ENCODE measurements around the gene FAM169A. TPM values are rescaled to one million over a fixed set of nuclear protein-coding genes. Genes with fewer than 3 reads are reported as not detected.
"Not testable (repeated sequence)": the region's sequence is repeated elsewhere in the genome, so short reads cannot be mapped to it uniquely, and the experiment has no call there.

FAM169A gene, protein sequence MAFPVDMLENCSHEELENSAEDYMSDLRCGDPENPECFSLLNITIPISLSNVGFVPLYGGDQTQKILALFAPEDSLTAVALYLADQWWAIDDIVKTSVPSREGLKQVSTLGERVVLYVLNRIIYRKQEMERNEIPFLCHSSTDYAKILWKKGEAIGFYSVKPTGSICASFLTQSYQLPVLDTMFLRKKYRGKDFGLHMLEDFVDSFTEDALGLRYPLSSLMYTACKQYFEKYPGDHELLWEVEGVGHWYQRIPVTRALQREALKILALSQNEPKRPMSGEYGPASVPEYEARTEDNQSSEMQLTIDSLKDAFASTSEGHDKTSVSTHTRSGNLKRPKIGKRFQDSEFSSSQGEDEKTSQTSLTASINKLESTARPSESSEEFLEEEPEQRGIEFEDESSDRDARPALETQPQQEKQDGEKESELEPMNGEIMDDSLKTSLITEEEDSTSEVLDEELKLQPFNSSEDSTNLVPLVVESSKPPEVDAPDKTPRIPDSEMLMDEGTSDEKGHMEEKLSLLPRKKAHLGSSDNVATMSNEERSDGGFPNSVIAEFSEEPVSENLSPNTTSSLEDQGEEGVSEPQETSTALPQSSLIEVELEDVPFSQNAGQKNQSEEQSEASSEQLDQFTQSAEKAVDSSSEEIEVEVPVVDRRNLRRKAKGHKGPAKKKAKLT
- total RNA-seq, result 10 to 100 TPM in 1 of 4 donors, 1 to 10 TPM in 1, under 1 TPM in 2; under 0.01 to 26.5 (median 3.5) TPM

DNA sequence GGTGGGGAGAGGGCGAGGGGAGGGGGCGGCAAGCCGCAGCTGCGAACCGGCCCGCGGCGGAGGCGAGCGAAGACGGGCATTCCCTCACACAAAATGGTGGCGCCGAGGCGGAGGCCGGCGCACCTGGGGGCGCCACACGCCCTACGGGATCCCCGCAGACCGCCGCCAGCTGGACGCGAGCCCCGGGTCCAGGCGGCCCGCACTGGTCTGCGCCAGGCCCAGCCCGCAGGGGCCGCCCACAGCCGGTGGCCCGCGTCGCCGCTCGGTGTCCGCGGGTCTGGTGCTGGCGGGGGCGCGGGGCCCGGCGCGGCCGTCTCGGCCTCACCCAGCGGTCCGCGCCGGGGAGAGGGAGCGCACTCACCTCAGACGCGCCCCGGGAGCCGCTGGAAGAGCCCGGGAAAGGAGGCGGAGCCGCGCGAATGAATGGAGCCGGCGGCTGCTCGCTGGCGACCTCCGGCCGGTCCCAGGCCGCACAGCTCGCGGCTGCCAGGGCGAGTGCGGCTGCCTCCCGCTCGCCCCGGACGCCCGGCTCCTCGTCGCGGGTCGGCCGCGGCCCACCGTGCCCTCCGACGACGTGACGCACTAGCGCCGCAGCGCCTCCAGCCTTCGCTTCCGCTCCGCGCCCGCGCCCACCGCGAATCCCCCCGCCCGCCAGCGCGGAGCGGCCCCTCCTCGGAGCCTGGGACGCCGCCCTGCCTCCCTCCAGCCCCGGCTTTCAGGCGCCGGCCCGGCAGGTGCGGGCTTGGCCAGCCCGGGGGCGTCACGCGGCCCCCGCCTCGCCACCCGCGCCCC, at the start of gene FAM169A:
Gene FAM169A, minus strand, starts transcription at position 584 of the 792 bp plus-strand sequence. CDS start 24,711 bp downstream, outside the sequence.
- intact Hi-C loops (cut with DNase I; ENCODE audit: low total_unique reads), result no loop called here
- H3K27ac ChIP-seq, result no peak within 1 kb of the TSS
- DNase-seq, result no peak

DNA sequence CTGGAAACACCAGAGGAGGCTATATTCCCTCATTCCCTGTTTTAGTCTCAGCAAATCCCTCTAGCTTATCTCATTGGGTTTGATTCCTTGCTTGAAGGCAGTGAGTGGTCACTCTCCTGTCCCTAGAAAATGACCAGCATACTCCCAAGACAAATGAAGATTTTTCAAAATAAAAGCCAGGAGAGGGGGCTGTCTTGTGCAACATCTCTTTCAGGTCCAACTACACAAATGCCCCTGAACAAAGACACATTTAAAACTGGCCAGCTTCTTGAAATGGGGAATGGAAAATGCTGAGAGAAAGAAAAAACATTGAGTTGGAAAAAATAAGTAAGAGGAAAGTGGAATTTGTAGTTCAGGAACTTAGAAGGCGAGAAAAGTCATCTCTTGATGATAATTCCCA, 49.3 kb upstream of the FAM169A start:
- H3K36me3 ChIP-seq, result no peaks in the 10 kb centered on the region
- H3K27me3 ChIP-seq, result no peaks in the 10 kb centered on the region
- H3K4me1 ChIP-seq, result no peaks in the 10 kb centered on the region
- no peak for DNase-seq
- H3K4me3 ChIP-seq, result no peak overlapping the region
- H3K27ac ChIP-seq, result no peak overlapping the region
- intact Hi-C loops (cut with DNase I; ENCODE audit: low total_unique reads), result no loop called here
- H3K9me3 ChIP-seq, result no peaks in the 10 kb centered on the region
- TF ChIP-seq, protein P1, sequence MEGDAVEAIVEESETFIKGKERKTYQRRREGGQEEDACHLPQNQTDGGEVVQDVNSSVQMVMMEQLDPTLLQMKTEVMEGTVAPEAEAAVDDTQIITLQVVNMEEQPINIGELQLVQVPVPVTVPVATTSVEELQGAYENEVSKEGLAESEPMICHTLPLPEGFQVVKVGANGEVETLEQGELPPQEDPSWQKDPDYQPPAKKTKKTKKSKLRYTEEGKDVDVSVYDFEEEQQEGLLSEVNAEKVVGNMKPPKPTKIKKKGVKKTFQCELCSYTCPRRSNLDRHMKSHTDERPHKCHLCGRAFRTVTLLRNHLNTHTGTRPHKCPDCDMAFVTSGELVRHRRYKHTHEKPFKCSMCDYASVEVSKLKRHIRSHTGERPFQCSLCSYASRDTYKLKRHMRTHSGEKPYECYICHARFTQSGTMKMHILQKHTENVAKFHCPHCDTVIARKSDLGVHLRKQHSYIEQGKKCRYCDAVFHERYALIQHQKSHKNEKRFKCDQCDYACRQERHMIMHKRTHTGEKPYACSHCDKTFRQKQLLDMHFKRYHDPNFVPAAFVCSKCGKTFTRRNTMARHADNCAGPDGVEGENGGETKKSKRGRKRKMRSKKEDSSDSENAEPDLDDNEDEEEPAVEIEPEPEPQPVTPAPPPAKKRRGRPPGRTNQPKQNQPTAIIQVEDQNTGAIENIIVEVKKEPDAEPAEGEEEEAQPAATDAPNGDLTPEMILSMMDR (IDR thresholded peaks at IDR 0.05), result no peak
- TF ChIP-seq POLR2A (IDR thresholded peaks at IDR 0.05), result no peak

More for the DNA sequence above, at the start of gene FAM169A:
- TF ChIP-seq, protein P1 (IDR thresholded peaks at IDR 0.05), result no peak
- peak in 1 of 2 donors; percentile 14 for TF ChIP-seq POLR2A (IDR thresholded peaks at IDR 0.05)
- H3K36me3 ChIP-seq, result no peaks in the 10 kb centered on the region
- H3K4me3 ChIP-seq, result peak within 1 kb of the TSS; percentile 1 to 52
- peaks cover 0 to 4% of the 10 kb centered on the region in 2 donors for H3K4me1 ChIP-seq
- no peaks in the 10 kb centered on the region for H3K27me3 ChIP-seq
- H3K9me3 ChIP-seq, result no peaks in the 10 kb centered on the region

DNA sequence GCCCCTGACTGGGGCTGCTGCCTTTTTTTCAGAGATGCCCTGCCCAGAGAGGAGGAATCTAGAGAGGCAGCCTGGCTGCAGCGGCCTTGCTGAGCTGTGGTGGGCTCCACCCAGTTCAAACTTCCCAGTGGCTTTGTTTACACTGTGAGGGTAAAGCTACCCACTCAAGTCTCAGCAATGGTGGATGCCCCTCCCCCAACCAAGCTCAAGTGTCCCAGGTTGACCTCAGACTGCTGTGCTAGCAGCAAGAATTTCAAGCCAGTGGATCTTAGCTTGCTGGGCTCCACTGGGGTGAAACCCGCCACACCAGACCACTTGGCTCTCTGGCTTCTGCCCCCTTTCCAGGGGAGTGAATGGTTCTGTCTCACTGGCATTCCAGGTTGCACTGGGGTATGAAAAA, 45.2 kb upstream of the FAM169A start:
- H3K4me1 ChIP-seq; H3K9me3 ChIP-seq; H3K4me3 ChIP-seq; DNase-seq; H3K36me3 ChIP-seq; intact Hi-C loops (cut with DNase I; ENCODE audit: low total_unique reads); H3K27ac ChIP-seq; H3K27me3 ChIP-seq: not testable (repeated sequence)

DNA sequence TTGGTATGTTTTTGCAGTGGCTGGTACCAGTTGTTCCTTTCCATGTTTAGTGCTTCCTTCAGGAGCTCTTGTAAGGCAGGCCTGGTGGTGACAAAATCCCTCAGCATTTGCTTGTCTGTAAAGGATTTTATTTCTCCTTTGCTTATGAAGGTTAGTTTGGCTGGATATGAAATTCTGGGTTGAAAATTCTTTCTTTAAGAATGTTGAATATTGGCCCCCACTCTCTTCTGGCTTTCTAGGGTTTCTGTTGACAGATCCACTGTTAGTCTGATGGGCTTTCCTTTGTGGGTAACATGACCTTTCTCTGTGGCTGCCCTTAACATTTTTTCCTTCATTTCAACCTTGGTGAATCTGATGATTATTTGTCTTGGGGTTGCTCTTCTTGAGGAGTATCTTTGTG, 43.7 kb upstream of the FAM169A start:
- DNase-seq; H3K4me1 ChIP-seq; H3K4me3 ChIP-seq; intact Hi-C loops (cut with DNase I; ENCODE audit: low total_unique reads); H3K27ac ChIP-seq; H3K27me3 ChIP-seq; H3K9me3 ChIP-seq; H3K36me3 ChIP-seq: not testable (repeated sequence)

DNA sequence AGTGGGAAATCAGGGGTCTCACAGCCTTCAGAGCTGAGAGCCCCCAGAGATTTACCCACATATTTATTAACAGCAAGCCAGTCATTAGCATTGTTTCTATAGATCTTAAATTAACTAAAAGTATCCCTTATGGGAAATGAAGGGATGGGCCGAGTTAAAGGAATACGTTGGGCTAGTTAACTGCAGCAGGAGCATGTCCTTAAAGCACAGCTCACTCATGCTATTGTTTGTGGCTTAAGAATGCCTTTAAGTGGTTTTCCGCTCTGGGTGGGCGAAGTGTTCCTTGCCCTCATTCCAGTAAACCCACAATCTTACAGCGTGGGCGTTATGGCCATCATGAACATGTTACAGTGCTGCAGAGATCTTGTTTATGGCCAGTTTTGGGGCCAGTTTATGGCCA, 42.0 kb upstream of the FAM169A start:
- H3K27me3 ChIP-seq; H3K4me1 ChIP-seq; H3K27ac ChIP-seq; intact Hi-C loops (cut with DNase I; ENCODE audit: low total_unique reads); H3K36me3 ChIP-seq; DNase-seq; H3K4me3 ChIP-seq; H3K9me3 ChIP-seq: not testable (repeated sequence)

DNA sequence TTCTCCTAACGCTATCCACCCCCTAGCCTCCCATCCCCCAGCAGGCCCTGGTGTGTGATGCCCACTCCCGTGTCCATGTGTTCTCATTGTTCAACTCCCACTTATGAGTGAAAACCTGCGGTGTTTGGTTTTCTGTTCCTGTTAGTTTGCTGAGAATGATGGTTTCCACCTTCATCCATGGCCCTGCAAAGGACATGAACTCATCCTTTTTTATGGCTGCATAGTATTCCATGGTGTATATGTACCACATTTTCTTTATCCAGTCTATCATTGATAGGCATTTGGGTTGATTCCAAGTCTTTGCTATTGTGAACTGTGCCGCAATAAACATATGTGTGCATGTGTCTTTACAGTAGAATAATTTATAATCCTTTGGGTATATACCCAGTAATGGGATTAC, 38.5 kb upstream of the FAM169A start:
- H3K27me3 ChIP-seq; intact Hi-C loops (cut with DNase I; ENCODE audit: low total_unique reads); H3K4me1 ChIP-seq; H3K36me3 ChIP-seq; H3K9me3 ChIP-seq; H3K4me3 ChIP-seq; DNase-seq; H3K27ac ChIP-seq: not testable (repeated sequence)
